NB4 (cell line): Measurements from ENCODE around the gene POU4F1.

Source experiments
- CTCF ChIP-seq: IDR thresholded peaks from one replicate; pipeline ENCODE4 v1.5.1; 2012; ENCODE audit warnings: low read depth, low read length
- MAX ChIP-seq: IDR thresholded peaks from 2 replicates; pipeline ENCODE4 v1.6.1; 2011; ENCODE audit warnings: low read depth, low read length
- POLR2A ChIP-seq: IDR thresholded peaks from 2 replicates; pipeline ENCODE4 v1.6.1; 2011; ENCODE audit warnings: mild to moderate bottlenecking; ENCODE audit not compliant: insufficient read length; ENCODE audit errors: extremely low read depth

GRCh38 chr13:78625384-78625783 lies 22.0 kb upstream of the POU4F1 start:
- TF ChIP-seq CTCF (no peak), MAX (no peak), POLR2A (no peak)
